GM10266 (cell line): ENCODE measurements around the gene PBX4.

Experiments used
- DNase-seq: peaks from one replicate; pipeline ENCODE4 v3.0.0; 2012; ENCODE audit errors: extremely low spot score
- TF ChIP-seq, protein P1 (sequence below): IDR thresholded peaks from 2 replicates; pipeline ENCODE4 v1.5.1; 2012; ENCODE audit warnings: mild to moderate bottlenecking, low read depth; ENCODE audit not compliant: control insufficient read depth, insufficient read depth; ENCODE audit errors: missing control alignments

Gene PBX4

DNA sequence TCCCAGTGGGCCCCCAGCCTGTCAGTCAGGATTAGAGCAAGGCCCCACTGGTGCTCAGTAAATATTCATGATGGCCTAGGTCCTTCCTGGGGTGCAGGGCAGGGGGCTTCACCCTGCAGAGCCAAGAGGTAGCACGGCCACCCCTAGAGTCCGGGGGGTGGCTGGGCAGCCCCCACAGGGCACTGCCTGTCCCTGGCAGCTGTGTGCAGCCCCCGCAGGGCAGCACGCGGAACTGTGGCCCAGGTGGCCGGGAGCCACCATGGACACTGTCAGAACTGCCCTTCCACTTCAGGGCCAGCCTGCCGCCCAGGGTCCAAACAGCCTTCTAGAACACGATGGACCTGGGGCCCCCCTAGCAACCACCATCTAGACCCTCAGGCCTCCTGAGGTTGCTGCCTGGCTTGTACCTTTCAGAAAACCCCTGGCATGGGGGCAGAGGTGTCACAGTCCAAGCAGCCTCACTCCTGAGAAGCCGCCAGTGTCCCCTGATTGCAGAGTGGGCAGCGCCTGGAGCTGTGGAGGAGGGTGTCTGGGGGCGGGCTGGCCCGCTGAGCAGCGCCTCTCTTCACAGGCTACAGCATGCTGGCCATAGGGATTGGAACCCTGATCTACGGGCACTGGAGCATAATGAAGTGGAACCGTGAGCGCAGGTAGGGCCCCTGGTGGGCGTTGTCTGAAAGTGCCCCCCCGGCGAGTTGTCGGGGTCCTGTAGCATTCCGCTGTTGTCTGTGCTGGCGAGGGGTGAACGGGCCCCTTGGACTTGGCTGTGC is 92.7 kb downstream of the PBX4 start:
- TF ChIP-seq, protein P1, sequence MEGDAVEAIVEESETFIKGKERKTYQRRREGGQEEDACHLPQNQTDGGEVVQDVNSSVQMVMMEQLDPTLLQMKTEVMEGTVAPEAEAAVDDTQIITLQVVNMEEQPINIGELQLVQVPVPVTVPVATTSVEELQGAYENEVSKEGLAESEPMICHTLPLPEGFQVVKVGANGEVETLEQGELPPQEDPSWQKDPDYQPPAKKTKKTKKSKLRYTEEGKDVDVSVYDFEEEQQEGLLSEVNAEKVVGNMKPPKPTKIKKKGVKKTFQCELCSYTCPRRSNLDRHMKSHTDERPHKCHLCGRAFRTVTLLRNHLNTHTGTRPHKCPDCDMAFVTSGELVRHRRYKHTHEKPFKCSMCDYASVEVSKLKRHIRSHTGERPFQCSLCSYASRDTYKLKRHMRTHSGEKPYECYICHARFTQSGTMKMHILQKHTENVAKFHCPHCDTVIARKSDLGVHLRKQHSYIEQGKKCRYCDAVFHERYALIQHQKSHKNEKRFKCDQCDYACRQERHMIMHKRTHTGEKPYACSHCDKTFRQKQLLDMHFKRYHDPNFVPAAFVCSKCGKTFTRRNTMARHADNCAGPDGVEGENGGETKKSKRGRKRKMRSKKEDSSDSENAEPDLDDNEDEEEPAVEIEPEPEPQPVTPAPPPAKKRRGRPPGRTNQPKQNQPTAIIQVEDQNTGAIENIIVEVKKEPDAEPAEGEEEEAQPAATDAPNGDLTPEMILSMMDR = no peak
- DNase-seq = no peak

DNA sequence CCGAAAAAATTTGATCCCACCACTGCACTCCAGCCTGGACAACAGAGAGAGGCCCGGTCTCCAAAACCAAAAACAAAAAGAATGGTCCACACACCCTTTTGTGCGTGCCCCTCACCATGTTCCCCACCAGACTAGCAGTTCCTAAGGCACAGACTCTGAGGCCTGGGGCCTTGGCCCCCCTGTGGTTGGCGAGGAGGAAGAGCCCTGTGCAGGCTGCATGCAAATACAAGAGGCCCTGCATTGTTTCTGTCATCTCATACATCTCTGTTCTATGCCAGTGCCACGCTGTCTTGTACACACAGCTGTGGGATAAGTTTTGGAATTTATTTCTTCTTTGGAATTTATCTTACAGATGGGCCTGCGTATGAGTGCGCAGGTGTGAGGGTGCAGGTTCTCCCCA is 94.4 kb downstream of the PBX4 start:
- TF ChIP-seq, protein P1 = no peak
- DNase-seq = no peak

DNA sequence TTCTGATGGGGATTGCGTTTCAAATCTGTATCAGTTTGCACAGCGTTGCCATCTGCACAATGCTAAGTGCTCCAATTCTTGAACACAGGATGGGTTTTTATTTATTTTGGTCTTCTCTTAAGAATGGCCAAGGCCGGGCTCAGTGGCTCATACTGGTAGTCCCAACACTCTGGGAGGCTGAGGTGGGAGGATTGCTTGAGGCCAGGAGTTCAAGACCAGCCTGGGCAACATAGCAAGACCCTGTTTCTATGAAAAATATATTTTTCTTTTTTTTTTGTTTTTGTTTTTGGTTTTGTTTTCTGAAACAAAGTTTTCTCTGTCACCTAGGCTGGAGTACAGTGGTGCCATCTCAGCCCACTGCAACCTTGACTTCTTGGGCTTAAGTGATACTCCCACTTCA is 95.3 kb downstream of the PBX4 start:
- TF ChIP-seq, protein P1 = no peak
- DNase-seq = no peak

DNA sequence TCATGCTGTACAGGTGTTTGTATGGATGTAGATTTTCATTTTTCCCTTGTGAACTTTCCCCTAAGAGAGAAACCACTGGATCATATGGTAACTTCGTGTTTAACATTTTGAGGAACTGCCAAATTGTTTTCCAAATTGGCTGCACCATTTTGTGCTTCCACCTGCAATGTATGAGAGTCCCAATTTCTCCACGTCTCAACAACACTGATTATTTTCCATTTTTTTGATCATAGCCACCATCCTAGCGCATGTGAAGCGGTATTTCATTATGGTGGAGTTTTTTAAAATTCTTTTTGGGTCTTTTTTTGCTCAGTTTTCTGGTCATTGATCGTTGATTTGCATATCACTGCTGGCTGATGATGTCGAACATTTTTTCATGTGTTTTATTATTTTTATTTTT is 97.5 kb downstream of the PBX4 start:
- TF ChIP-seq, protein P1 = no peak
- DNase-seq = no peak

DNA sequence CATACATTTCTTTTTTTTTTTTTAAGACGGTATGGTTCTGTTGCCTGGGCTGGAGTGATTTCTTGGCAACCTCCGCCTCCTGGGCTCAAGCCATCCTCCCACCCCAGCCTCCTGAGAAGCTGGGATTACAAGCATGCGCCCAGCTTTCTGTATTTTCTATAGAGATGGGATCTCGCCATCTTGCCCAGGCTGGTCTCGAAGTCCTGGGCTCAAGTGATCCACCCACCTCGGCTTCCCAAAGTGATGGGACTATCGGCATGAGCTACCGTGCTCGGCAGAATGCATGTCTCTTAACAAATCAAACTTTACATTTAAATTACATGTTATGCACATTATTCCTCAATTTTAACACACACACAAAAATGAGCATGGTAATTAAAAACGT is 101.3 kb downstream of the PBX4 start:
- TF ChIP-seq, protein P1 = no peak
- no peak for DNase-seq

DNA sequence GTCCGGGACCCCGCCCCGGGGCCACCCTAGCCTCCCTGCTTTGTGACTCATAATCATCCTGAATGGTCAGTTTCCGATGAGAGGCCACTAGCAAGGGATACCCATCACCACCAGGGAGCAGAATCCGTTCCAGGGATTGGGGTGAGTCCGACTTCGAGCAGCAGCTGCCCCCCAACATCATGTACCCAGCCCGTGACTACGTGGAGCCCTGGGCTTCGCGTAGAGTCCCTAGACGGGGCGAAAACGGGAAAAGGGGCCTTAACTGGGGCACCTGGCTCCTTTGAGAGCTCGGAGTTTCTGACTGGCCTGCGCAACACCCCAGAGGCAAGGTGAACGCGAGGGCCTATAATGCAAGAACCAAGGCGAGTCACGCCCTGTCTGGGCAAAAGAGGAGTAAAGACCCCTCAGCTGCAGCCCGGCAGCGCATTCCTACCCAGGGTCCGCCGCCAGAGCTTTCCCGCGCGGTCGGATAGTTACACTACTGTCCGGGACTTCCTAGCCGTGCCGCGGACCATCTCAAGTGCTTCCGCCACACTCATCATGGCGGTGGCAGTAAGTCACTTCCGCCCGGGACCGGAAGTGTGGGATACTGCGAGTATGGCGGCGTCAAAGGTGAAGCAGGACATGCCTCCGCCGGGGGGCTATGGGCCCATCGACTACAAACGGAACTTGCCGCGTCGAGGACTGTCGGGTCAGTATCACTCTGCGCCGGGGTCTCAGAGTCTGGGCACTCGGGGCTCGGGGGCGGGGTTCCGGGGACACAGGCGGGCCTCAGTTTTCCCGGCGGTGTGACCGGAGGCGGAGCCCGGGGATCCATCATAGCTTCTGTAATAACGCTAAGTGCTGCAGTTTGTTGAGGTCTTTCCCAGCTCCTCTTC is 102.6 kb downstream of the PBX4 start, which contains the start of gene NDUFA13:
NDUFA13 (plus strand) TSS at position 584 of the 878 bp plus-strand sequence; CDS start at position 598, 14 bp downstream.
- TF ChIP-seq, protein P1 = no peak
- DNase-seq = peak; percentile 96
